Measurements from ENCODE around the gene DENND1B.

DENND1B gene

GRCh38 chr1:197469620-197470210 lies 305.6 kb downstream of the DENND1B start:
- Histone ChIP-seq H3K9ac (ENCODE audit: low read depth, low read length) (no peak overlapping the region), H3K36me3 (ENCODE audit: insufficient read depth, low read length) (no peaks in the 10 kb centered on the region), H3K4me1 (ENCODE audit: insufficient read depth, low read length) (peaks cover 8% of the 10 kb centered on the region; the same call in 1 of the 2 replicates), H3K9me3 (ENCODE audit: control insufficient read depth, insufficient read depth, low read length) (no peaks in the 10 kb centered on the region)

DNA sequence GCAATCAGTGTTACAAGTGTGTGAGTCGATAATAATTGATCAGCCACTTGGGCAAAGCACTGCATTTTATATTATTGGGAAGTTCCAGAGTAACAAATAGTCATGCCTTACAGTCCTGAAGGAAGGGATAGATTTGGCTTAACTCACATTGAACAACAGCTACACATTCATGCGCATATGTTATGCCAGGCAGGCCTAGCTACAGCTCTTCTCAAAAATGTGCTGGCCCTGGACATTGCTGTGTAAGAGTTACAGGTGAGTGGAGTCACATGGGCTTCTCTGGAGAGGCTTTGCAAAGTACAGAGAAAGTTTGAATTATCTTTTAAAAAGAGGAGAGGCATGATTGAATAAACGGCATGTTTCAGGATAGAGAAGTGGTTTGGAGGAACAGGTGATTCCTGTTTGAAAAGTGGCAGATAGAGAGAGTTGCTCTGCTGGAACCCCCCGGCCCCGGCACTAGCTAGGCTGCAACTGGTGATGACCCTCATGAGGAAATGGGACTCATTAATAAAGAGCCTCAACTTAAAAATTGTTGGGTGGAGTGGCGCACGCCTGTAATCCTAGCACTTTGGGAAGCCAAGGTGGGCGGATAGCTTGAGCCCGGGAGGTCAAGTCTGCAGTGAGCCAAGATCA lies 306.6 kb downstream of the DENND1B start:
- Histone ChIP-seq H3K9ac (ENCODE audit: low read depth, low read length) (no peak overlapping the region), H3K9me3 (ENCODE audit: control insufficient read depth, insufficient read depth, low read length) (no peaks in the 10 kb centered on the region), H3K4me1 (ENCODE audit: insufficient read depth, low read length) (peaks cover 12% of the 10 kb centered on the region), H3K36me3 (ENCODE audit: insufficient read depth, low read length) (no peaks in the 10 kb centered on the region)

- Histone ChIP-seq H3K36me3 (ENCODE audit: insufficient read depth, low read length) (no peaks in the 10 kb centered on the region), H3K9ac (ENCODE audit: low read depth, low read length) (no peak overlapping the region), H3K4me1 (ENCODE audit: insufficient read depth, low read length) (peaks cover 12% of the 10 kb centered on the region), H3K9me3 (ENCODE audit: control insufficient read depth, insufficient read depth, low read length) (no peaks in the 10 kb centered on the region)
Measured at GRCh38 chr1:197467881-197468280, 307.4 kb downstream of the DENND1B start.

- Histone ChIP-seq H3K36me3 (ENCODE audit: insufficient read depth, low read length) (no peaks in the 10 kb centered on the region), H3K9me3 (ENCODE audit: control insufficient read depth, insufficient read depth, low read length) (no peaks in the 10 kb centered on the region), H3K9ac (ENCODE audit: low read depth, low read length) (no peak overlapping the region), H3K4me1 (ENCODE audit: insufficient read depth, low read length) (peaks cover 12% of the 10 kb centered on the region)
Measured at GRCh38 chr1:197466813-197467212, 308.5 kb downstream of the DENND1B start.

- no peak overlapping the region for H3K9ac ChIP-seq (ENCODE audit: low read depth, low read length)
Measured at GRCh38 chr1:197465528-197466327, 309.6 kb downstream of the DENND1B start.

GRCh38 chr1:197464044-197464443 lies 311.2 kb downstream of the DENND1B start:
- Histone ChIP-seq H3K9me3 (ENCODE audit: control insufficient read depth, insufficient read depth, low read length) (no peaks in the 10 kb centered on the region), H3K4me1 (ENCODE audit: insufficient read depth, low read length) (peaks cover 7% of the 10 kb centered on the region), H3K9ac (ENCODE audit: low read depth, low read length) (no peak overlapping the region), H3K36me3 (ENCODE audit: insufficient read depth, low read length) (no peaks in the 10 kb centered on the region)

More at GRCh38 chr1:197465528-197466327, 309.6 kb downstream of the DENND1B start:
- Histone ChIP-seq H3K4me1 (ENCODE audit: insufficient read depth, low read length) (peaks cover 12% of the 10 kb centered on the region), H3K36me3 (ENCODE audit: insufficient read depth, low read length) (no peaks in the 10 kb centered on the region), H3K9me3 (ENCODE audit: control insufficient read depth, insufficient read depth, low read length) (no peaks in the 10 kb centered on the region)

DNA sequence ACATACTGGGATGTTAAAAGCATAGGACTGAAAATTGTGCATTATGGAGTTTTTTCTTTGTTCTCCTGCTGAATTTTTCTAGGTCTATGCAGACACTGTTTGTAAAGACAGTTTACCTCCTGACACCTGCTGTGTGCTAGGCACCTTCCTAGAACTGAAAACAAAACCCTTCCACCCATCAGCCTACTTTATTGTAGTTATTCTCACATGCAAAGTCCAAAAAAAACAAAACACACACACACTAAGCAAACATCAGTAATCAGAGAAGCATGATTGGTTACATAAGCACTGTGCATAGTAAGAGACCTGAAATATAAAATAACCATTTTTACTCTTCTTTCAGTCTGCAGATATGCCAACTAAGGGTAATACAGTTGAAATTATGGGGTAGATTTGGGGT lies 312.1 kb downstream of the DENND1B start:
- Histone ChIP-seq H3K9me3 (ENCODE audit: control insufficient read depth, insufficient read depth, low read length) (no peaks in the 10 kb centered on the region), H3K36me3 (ENCODE audit: insufficient read depth, low read length) (no peaks in the 10 kb centered on the region), H3K4me1 (ENCODE audit: insufficient read depth, low read length) (peaks cover 7% of the 10 kb centered on the region), H3K9ac (ENCODE audit: low read depth, low read length) (no peak overlapping the region)

- peaks cover 7% of the 10 kb centered on the region for H3K4me1 ChIP-seq (ENCODE audit: insufficient read depth, low read length)
- no peaks in the 10 kb centered on the region for H3K9me3 ChIP-seq (ENCODE audit: control insufficient read depth, insufficient read depth, low read length)
- no peaks in the 10 kb centered on the region for H3K36me3 ChIP-seq (ENCODE audit: insufficient read depth, low read length)
- H3K9ac ChIP-seq (ENCODE audit: low read depth, low read length) = no peak overlapping the region
Measured at GRCh38 chr1:197462539-197462938, 312.7 kb downstream of the DENND1B start.
